ENCODE measurements around the gene CEP112. TPM values are rescaled to one million over a fixed set of nuclear protein-coding genes. Genes with fewer than 3 reads are reported as not detected.

CEP112 gene
- polyA plus RNA-seq, 1 donor from 2014 or later: 6.0 TPM

GRCh38 chr17:65617496-65617895, 574.4 kb downstream of the CEP112 start:
- TF ChIP-seq EP300 (conservative IDR thresholded peaks at IDR 0.05; ENCODE audit: poor library complexity, severe bottlenecking): no peak
- no peak for TF ChIP-seq EZH2 (IDR thresholded peaks at IDR 0.05; ENCODE audit: borderline replicate concordance, insufficient read depth, low read length, poor library complexity, severe bottlenecking)
- TF ChIP-seq TAF1 (IDR thresholded peaks at IDR 0.05; ENCODE audit: low read depth): no peak
- no peak for TF ChIP-seq SMC3 (conservative IDR thresholded peaks at IDR 0.05; ENCODE audit: poor library complexity)
- TF ChIP-seq REST (IDR thresholded peaks at IDR 0.05; ENCODE audit: borderline replicate concordance): no peak
- Histone ChIP-seq H2AFZ (ENCODE audit: low read depth, low read length) (no peak overlapping the region), H3K4me2 (ENCODE audit: low read length) (no peak overlapping the region), H4K20me1 (ENCODE audit: insufficient read depth) (no peaks in the 10 kb centered on the region), H3K79me2 (replicated peaks; ENCODE audit: insufficient read depth, low read length) (no peaks in the 10 kb centered on the region), H3K27ac (ENCODE audit: low read length) (no peak overlapping the region), H3K9me2 (ENCODE audit: insufficient read depth, low read length) (no peaks in the 10 kb centered on the region), H3K9ac (ENCODE audit: low read length) (no peak overlapping the region), H3K36me3 (ENCODE audit: insufficient read depth, low read length) (no peaks in the 10 kb centered on the region), H3K9me3 (ENCODE audit: low read length) (no peaks in the 10 kb centered on the region), H3K4me3 (ENCODE audit: low read length) (no peak overlapping the region), H3K27me3 (ENCODE audit: insufficient read depth, low read depth, low read length) (no peaks in the 10 kb centered on the region), H3F3A (ENCODE audit: insufficient read depth, low read length, poor library complexity, severe bottlenecking) (no peaks in the 10 kb centered on the region)

GRCh38 chr17:65609749-65610148, 582.2 kb downstream of the CEP112 start:
- Histone ChIP-seq H3K4me2 (ENCODE audit: low read length) (no peak overlapping the region), H3K4me3 (ENCODE audit: low read length) (no peak overlapping the region), H3F3A (ENCODE audit: insufficient read depth, low read length, poor library complexity, severe bottlenecking) (no peaks in the 10 kb centered on the region), H3K27me3 (ENCODE audit: insufficient read depth, low read depth, low read length) (no peaks in the 10 kb centered on the region), H3K9me2 (ENCODE audit: insufficient read depth, low read length) (no peaks in the 10 kb centered on the region), H3K36me3 (ENCODE audit: insufficient read depth, low read length) (no peaks in the 10 kb centered on the region), H2AFZ (ENCODE audit: low read depth, low read length) (no peak overlapping the region), H3K9me3 (ENCODE audit: low read length) (no peaks in the 10 kb centered on the region), H3K79me2 (replicated peaks; ENCODE audit: insufficient read depth, low read length) (no peaks in the 10 kb centered on the region), H3K27ac (ENCODE audit: low read length) (no peak overlapping the region), H3K9ac (ENCODE audit: low read length) (no peak overlapping the region), H4K20me1 (ENCODE audit: insufficient read depth) (no peaks in the 10 kb centered on the region)
- TF ChIP-seq TAF1 (IDR thresholded peaks at IDR 0.05; ENCODE audit: low read depth) (no peak), SMC3 (conservative IDR thresholded peaks at IDR 0.05; ENCODE audit: poor library complexity) (no peak), EZH2 (IDR thresholded peaks at IDR 0.05; ENCODE audit: borderline replicate concordance, insufficient read depth, low read length, poor library complexity, severe bottlenecking) (no peak), RAD21 (conservative IDR thresholded peaks at IDR 0.05) (no peak), POLR2AphosphoS5 (IDR thresholded peaks at IDR 0.05) (no peak)

- Histone ChIP-seq H3K9me2 (ENCODE audit: insufficient read depth, low read length) (no peaks in the 10 kb centered on the region), H3K27ac (ENCODE audit: low read length) (no peak overlapping the region), H4K20me1 (ENCODE audit: insufficient read depth) (no peaks in the 10 kb centered on the region), H3K4me2 (ENCODE audit: low read length) (no peak overlapping the region), H3K9ac (ENCODE audit: low read length) (no peak overlapping the region), H3K9me3 (ENCODE audit: low read length) (no peaks in the 10 kb centered on the region), H3K79me2 (replicated peaks; ENCODE audit: insufficient read depth, low read length) (no peaks in the 10 kb centered on the region), H3K27me3 (ENCODE audit: insufficient read depth, low read depth, low read length) (no peaks in the 10 kb centered on the region), H3K36me3 (ENCODE audit: insufficient read depth, low read length) (no peaks in the 10 kb centered on the region), H3K4me3 (ENCODE audit: low read length) (no peak overlapping the region), H3F3A (ENCODE audit: insufficient read depth, low read length, poor library complexity, severe bottlenecking) (no peaks in the 10 kb centered on the region), H2AFZ (ENCODE audit: low read depth, low read length) (no peak overlapping the region)
- TF ChIP-seq POLR2AphosphoS5 (IDR thresholded peaks at IDR 0.05): no peak
- TF ChIP-seq MXI1 (conservative IDR thresholded peaks at IDR 0.05; ENCODE audit: poor library complexity, severe bottlenecking): no peak
- no peak for TF ChIP-seq RAD21 (conservative IDR thresholded peaks at IDR 0.05)
- TF ChIP-seq REST (IDR thresholded peaks at IDR 0.05; ENCODE audit: borderline replicate concordance): no peak
- no peak for TF ChIP-seq CTCF (IDR thresholded peaks at IDR 0.05; ENCODE audit: poor library complexity, severe bottlenecking)
- TF ChIP-seq SMC3 (conservative IDR thresholded peaks at IDR 0.05; ENCODE audit: poor library complexity): no peak
Observed at GRCh38 chr17:65609286-65609685, 582.6 kb downstream of the CEP112 start.

Data from neural cell (in vitro differentiated cells).